HEK293 (cell line): Measurements from ENCODE around the gene WIPI1.

ENCODE experiments used
- CTCF ChIA-PET: fragments of 350-600 bp; formaldehyde crosslinking; extraction: SDS; loops from one replicate; lab custom pipeline; 2021; ENCODE audit warnings: antibody characterized with exemption; lab: Yijun Ruan, JAX
- POLR2A ChIA-PET: fragments of 300-600 bp; formaldehyde crosslinking; extraction: SDS; loops from one replicate; lab custom pipeline; 2020; ENCODE audit warnings: antibody characterized with exemption, inconsistent platforms; lab: Yijun Ruan, JAX
- H3K27ac ChIP-seq: fragments of 200-500 bp; sonication (Bioruptor generic); 2 replicates; pipeline ENCODE4 v1.5.1; 2014; ENCODE audit warnings: low read depth, low read length, control low read depth, inconsistent platforms; ENCODE audit errors: extremely low read depth
- H3K36me3 ChIP-seq, 2 experiments: fragments of 200-500 bp in 1 of 2; sonication (Bioruptor generic) in 1 of 2; 1 replicate in 1 of 2; 2 replicates in 1 of 2; pipeline ENCODE4 v1.5.1; 2014 to 2017; ENCODE audit warnings: inconsistent platforms in 2 of 2, low read length in 2 of 2; ENCODE audit not compliant: control insufficient read depth in 2 of 2, insufficient read depth in 1 of 2
- H3K4me1 ChIP-seq: fragments of 200-500 bp; sonication (Bioruptor generic); 2 replicates; pipeline ENCODE4 v1.5.1; 2014; ENCODE audit warnings: mild to moderate bottlenecking, low read length, inconsistent platforms; ENCODE audit not compliant: control insufficient read depth, insufficient read depth
- H3K4me3 ChIP-seq: 2 replicates; pipeline ENCODE4 v1.5.1; 2011; ENCODE audit warnings: low read depth, mild to moderate bottlenecking, control low read depth, low read length, moderate library complexity
- H3K9me3 ChIP-seq: fragments of 200-500 bp; sonication (Bioruptor generic); 2 replicates; pipeline ENCODE4 v1.5.1; 2014; ENCODE audit warnings: low read depth, low read length, inconsistent platforms; ENCODE audit not compliant: control insufficient read depth, insufficient read depth
- KLF1 ChIP-seq: fragments of 450-650 bp; formaldehyde crosslinking; IDR thresholded peaks from 2 replicates; pipeline ENCODE4 v1.5.1; 2016; ENCODE audit warnings: missing biosample characterization, missing genetic modification characterization
- KLF16 ChIP-seq: fragments of 450-650 bp; formaldehyde crosslinking; IDR thresholded peaks from 2 replicates; pipeline ENCODE4 v1.5.1; 2017; ENCODE audit warnings: missing biosample characterization, missing genetic modification characterization
- KLF8 ChIP-seq: fragments of 450-650 bp; formaldehyde crosslinking; IDR thresholded peaks from 2 replicates; pipeline ENCODE4 v1.5.1; 2016; ENCODE audit warnings: missing biosample characterization, missing genetic modification characterization
- KLF9 ChIP-seq: fragments of 450-650 bp; formaldehyde crosslinking; IDR thresholded peaks from 2 replicates; pipeline ENCODE4 v1.5.1; 2016; ENCODE audit warnings: missing biosample characterization, missing genetic modification characterization, low read depth
- RBAK ChIP-seq: fragments of 450-650 bp; formaldehyde crosslinking; IDR thresholded peaks from 2 replicates; pipeline ENCODE4 v1.5.1; 2016; ENCODE audit warnings: missing biosample characterization, missing genetic modification characterization
- SP2 ChIP-seq: fragments of 450-650 bp; formaldehyde crosslinking; IDR thresholded peaks from 2 replicates; pipeline ENCODE4 v1.5.1; 2016; ENCODE audit warnings: missing biosample characterization, missing genetic modification characterization
- ZNF121 ChIP-seq: fragments of 450-650 bp; formaldehyde crosslinking; IDR thresholded peaks from 2 replicates; pipeline ENCODE4 v1.5.1; 2016; ENCODE audit warnings: missing biosample characterization, missing genetic modification characterization
- ZNF157 ChIP-seq: fragments of 450-650 bp; formaldehyde crosslinking; IDR thresholded peaks from 2 replicates; pipeline ENCODE4 v1.5.1; 2016; ENCODE audit warnings: missing biosample characterization, missing genetic modification characterization
- ZNF302 ChIP-seq: fragments of 450-650 bp; formaldehyde crosslinking; IDR thresholded peaks from 2 replicates; pipeline ENCODE4 v1.5.1; 2016; ENCODE audit warnings: missing biosample characterization, missing genetic modification characterization, low read depth
- ZNF354C ChIP-seq: fragments of 450-650 bp; formaldehyde crosslinking; IDR thresholded peaks from 2 replicates; pipeline ENCODE4 v1.5.1; 2016; ENCODE audit warnings: missing biosample characterization, missing genetic modification characterization, low read depth, borderline replicate concordance
- ZNF394 ChIP-seq: fragments of 450-650 bp; formaldehyde crosslinking; IDR thresholded peaks from 2 replicates; pipeline ENCODE4 v1.5.1; 2016; ENCODE audit warnings: missing biosample characterization, missing genetic modification characterization, mild to moderate bottlenecking, moderate library complexity, borderline replicate concordance
- ZNF48 ChIP-seq: fragments of 450-650 bp; formaldehyde crosslinking; IDR thresholded peaks from 2 replicates; pipeline ENCODE4 v1.5.1; 2016; ENCODE audit warnings: missing biosample characterization, missing genetic modification characterization
- ZNF530 ChIP-seq: fragments of 450-650 bp; formaldehyde crosslinking; IDR thresholded peaks from 2 replicates; pipeline ENCODE4 v1.5.1; 2016; ENCODE audit warnings: low read depth, missing biosample characterization, missing genetic modification characterization
- ZNF548 ChIP-seq: fragments of 450-650 bp; formaldehyde crosslinking; IDR thresholded peaks from 2 replicates; pipeline ENCODE4 v1.5.1; 2016; ENCODE audit warnings: missing biosample characterization, missing genetic modification characterization
- ZNF558 ChIP-seq: fragments of 450-650 bp; formaldehyde crosslinking; IDR thresholded peaks from 2 replicates; pipeline ENCODE4 v1.5.1; 2016; ENCODE audit warnings: missing biosample characterization, missing genetic modification characterization
- ZNF624 ChIP-seq: fragments of 450-650 bp; formaldehyde crosslinking; IDR thresholded peaks from 2 replicates; pipeline ENCODE4 v1.5.1; 2017; ENCODE audit warnings: missing biosample characterization, missing genetic modification characterization
- TF ChIP-seq, protein P1 (sequence below): fragments of 450-650 bp; formaldehyde crosslinking; IDR thresholded peaks from 2 replicates; pipeline ENCODE4 v1.5.1; 2016; ENCODE audit warnings: missing biosample characterization, missing genetic modification characterization
- TF ChIP-seq, protein P2 (sequence below): fragments of 450-650 bp; formaldehyde crosslinking; IDR thresholded peaks from 2 replicates; pipeline ENCODE4 v1.5.1; 2016; ENCODE audit warnings: missing biosample characterization, missing genetic modification characterization
- TF ChIP-seq, protein P3 (sequence below): fragments of 450-650 bp; formaldehyde crosslinking; IDR thresholded peaks from 2 replicates; pipeline ENCODE4 v1.5.1; 2016; ENCODE audit warnings: missing biosample characterization, missing genetic modification characterization
- TF ChIP-seq, protein P4 (sequence below): fragments of 450-650 bp; formaldehyde crosslinking; IDR thresholded peaks from 2 replicates; pipeline ENCODE4 v1.5.1; 2016; ENCODE audit warnings: missing biosample characterization, missing genetic modification characterization
- TF ChIP-seq, protein P5 (sequence below): fragments of 450-650 bp; formaldehyde crosslinking; IDR thresholded peaks from 2 replicates; pipeline ENCODE4 v1.5.1; 2016; ENCODE audit warnings: missing biosample characterization, missing genetic modification characterization

Gene WIPI1

DNA sequence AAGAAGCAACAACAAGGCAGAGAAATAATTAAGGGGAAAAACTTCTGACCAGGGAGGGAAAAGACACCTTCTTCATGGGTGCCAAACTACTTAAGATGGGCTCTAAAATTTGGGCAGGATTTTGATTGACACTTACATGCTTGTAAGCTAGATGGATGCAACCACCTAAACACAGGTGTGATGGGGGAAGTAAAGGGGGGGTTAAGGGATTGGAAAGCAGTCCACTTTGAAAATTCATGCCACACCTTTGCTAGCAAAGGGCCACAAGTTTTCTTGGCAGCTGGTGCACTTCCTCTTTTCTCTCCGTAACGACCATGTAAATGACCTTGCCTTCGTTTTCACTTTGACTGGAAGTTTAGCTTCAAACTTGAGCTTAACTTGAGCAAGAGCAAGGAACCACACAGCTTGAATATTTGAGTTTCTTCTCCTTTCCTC, 40.6 kb upstream of the WIPI1 start:
- H3K4me3 ChIP-seq: no peak overlapping the region
- no peaks in the 10 kb centered on the region; the same call in 1 of the 2 replicates for H3K4me1 ChIP-seq
- ChIA-PET CTCF (interaction anchor here (0.6 to 1.8 kb wide), 5 partner anchors 12 to 1377 kb away, joined by 3 to 6 read pairs (median 3); no protein-coding TSS in a partner anchor), POLR2A (interaction anchor here (0.5 kb wide), 1 partner anchor 253 kb away, joined by 3 read pairs; no protein-coding TSS in a partner anchor)
- no peak overlapping the region for H3K27ac ChIP-seq
- TF ChIP-seq ZNF121 (no peak), ZNF354C (tag by site-specific recombination) (no peak), KLF1 (tag by site-specific recombination) (no peak), ZNF548 (no peak), ZNF624 (tag by site-specific recombination) (no peak), ZNF394 (tag by site-specific recombination) (no peak), RBAK (tag by site-specific recombination) (no peak), KLF8 (tag by site-specific recombination) (no peak), KLF9 (tag by site-specific recombination) (no peak), KLF16 (tag by site-specific recombination) (no peak), ZNF48 (tag by site-specific recombination) (no peak), SP2 (tag by site-specific recombination) (no peak), ZNF157 (no peak), ZNF302 (tag by site-specific recombination) (no peak), ZNF530 (no peak)
- TF ChIP-seq, protein P1, sequence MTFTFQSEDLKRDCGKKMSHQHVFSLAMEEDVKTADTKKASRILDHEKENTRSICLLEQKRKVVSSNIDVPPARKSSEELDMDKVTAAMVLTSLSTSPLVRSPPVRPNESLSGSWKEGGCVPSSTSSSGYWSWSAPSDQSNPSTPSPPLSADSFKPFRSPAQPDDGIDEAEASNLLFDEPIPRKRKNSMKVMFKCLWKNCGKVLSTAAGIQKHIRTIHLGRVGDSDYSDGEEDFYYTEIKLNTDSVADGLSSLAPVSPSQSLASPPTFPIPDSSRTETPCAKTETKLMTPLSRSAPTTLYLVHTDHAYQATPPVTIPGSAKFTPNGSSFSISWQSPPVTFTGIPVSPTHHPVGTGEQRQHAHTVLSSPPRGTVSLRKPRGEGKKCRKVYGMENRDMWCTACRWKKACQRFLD (tag by site-specific recombination): no peak
- TF ChIP-seq, protein P2, sequence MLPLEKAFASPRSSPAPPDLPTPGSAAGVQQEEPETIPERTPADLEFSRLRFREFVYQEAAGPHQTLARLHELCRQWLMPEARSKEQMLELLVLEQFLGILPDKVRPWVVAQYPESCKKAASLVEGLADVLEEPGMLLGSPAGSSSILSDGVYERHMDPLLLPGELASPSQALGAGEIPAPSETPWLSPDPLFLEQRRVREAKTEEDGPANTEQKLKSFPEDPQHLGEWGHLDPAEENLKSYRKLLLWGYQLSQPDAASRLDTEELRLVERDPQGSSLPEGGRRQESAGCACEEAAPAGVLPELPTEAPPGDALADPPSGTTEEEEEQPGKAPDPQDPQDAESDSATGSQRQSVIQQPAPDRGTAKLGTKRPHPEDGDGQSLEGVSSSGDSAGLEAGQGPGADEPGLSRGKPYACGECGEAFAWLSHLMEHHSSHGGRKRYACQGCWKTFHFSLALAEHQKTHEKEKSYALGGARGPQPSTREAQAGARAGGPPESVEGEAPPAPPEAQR (tag by site-specific recombination): no peak
- TF ChIP-seq, protein P3, sequence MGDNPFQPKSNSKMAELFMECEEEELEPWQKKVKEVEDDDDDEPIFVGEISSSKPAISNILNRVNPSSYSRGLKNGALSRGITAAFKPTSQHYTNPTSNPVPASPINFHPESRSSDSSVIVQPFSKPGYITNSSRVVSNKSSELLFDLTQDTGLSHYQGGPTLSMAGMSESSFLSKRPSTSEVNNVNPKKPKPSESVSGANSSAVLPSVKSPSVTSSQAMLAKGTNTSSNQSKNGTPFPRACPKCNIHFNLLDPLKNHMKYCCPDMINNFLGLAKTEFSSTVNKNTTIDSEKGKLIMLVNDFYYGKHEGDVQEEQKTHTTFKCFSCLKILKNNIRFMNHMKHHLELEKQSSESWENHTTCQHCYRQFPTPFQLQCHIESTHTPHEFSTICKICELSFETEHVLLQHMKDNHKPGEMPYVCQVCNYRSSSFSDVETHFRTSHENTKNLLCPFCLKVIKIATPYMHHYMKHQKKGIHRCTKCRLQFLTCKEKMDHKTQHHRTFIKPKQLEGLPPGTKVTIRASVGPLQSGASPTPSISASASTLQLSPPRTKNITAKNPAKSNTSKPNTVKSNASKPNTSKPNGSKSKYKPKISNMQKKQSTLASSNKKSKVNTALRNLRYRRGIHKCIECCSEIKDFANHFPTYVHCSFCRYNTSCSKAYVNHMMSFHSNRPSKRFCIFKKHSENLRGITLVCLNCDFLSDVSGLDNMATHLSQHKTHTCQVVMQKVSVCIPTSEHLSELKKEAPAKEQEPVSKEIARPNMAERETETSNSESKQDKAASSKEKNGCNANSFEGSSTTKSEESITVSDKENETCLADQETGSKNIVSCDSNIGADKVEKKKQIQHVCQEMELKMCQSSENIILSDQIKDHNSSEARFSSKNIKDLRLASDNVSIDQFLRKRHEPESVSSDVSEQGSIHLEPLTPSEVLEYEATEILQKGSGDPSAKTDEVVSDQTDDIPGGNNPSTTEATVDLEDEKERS (tag by site-specific recombination): no peak
- TF ChIP-seq, protein P4, sequence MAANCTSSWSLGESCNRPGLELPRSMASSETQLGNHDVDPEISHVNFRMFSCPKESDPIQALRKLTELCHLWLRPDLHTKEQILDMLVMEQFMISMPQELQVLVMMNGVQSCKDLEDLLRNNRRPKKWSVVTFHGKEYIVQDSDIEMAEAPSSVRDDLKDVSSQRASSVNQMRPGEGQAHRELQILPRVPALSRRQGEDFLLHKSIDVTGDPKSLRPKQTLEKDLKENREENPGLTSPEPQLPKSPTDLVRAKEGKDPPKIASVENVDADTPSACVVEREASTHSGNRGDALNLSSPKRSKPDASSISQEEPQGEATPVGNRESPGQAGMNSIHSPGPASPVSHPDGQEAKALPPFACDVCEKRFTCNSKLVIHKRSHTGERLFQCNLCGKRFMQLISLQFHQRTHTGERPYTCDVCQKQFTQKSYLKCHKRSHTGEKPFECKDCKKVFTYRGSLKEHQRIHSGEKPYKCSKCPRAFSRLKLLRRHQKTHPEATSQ: no peak
- H3K36me3 ChIP-seq: no peaks in the 10 kb centered on the region
- no peaks in the 10 kb centered on the region for H3K9me3 ChIP-seq

DNA sequence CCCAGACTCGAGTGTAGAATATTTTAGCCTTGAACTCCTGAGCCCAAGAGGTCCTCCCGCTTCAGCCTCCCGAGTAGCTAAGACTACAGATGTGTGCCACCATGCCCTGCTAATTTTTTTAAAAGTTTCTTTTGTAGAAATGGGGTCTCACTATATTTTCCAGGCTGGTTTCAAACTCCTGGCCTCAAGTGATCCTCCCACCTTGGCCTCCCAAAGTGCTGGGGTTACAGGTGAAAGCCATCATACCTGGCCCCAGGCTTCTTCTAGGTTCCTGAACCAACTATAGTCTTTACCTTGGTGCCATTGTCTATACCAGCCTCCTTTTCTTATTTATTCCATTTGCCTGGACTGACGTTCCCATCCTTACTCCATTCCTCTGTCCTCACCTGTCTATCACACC, 37.8 kb upstream of the WIPI1 start:
- ChIA-PET CTCF (interaction anchor here (0.7 to 0.9 kb wide), 2 partner anchors 52 to 256 kb away, joined by 3 to 4 read pairs; no protein-coding TSS in a partner anchor), POLR2A (no interaction called here)
- Histone ChIP-seq H3K27ac (no peak overlapping the region), H3K4me3 (no peak overlapping the region), H3K4me1 (no peaks in the 10 kb centered on the region), H3K9me3 (no peaks in the 10 kb centered on the region), H3K36me3 (no peaks in the 10 kb centered on the region)
- TF ChIP-seq, protein P5, sequence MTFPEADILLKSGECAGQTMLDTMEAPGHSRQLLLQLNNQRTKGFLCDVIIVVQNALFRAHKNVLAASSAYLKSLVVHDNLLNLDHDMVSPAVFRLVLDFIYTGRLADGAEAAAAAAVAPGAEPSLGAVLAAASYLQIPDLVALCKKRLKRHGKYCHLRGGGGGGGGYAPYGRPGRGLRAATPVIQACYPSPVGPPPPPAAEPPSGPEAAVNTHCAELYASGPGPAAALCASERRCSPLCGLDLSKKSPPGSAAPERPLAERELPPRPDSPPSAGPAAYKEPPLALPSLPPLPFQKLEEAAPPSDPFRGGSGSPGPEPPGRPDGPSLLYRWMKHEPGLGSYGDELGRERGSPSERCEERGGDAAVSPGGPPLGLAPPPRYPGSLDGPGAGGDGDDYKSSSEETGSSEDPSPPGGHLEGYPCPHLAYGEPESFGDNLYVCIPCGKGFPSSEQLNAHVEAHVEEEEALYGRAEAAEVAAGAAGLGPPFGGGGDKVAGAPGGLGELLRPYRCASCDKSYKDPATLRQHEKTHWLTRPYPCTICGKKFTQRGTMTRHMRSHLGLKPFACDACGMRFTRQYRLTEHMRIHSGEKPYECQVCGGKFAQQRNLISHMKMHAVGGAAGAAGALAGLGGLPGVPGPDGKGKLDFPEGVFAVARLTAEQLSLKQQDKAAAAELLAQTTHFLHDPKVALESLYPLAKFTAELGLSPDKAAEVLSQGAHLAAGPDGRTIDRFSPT: no peak
- no peak for TF ChIP-seq ZNF558 (tag by site-specific recombination)
